ENCODE measurements around the gene TBX3.

Gene TBX3

DNA sequence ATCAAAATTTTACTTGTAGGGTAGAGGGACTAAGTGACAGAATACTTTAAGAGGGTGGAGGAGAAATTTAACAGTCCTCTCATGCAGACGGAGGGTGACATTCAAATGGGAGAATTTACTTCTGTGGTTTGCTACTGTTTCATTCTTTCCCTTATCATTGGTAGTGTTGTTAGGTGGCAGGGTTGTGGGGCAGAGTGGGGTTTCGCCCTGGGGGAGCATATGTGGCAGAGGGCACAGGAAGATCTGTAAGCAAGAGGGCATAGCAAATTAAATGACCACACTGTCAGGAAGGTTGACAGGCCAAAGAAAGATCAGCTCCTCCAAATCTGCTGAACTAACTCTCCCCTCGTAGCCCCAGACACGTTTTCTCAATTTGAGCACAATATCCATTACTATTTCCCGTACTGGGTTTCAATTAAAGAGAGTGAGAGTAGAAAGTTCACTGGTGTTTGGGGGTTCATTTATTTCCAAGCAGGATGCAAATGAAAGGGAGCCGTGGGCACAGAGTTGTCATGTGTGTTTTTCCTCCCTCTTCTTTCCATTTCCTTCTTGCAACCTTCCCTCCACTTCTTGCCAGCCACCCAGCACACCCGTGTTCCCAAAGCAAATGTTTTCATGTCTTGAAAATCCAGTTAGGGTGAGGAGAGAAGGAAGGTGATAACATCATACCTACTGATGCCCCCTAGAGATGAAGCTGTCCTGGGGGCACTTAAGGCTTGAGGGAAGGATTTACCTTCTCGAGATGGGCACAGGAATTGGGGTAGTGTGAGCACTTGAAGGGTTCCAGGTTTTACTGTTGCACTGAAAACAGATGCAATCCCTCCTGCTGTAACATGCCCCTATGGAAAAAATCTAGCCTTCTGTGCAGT, 6.5 kb upstream of the TBX3 start:
- Histone ChIP-seq H3K27me3 (replicated peaks; ENCODE audit: control insufficient read depth, insufficient read depth, low read length, poor library complexity, severe bottlenecking) (peaks cover 41% of the 10 kb centered on the region), H3K36me3 (ENCODE audit: control insufficient read depth, insufficient read depth, low read length) (no peaks in the 10 kb centered on the region), H3K27ac (ENCODE audit: insufficient read depth, low read length, poor library complexity, severe bottlenecking) (no peak overlapping the region), H3K4me1 (ENCODE audit: control insufficient read depth, insufficient read depth, low read length, poor library complexity, severe bottlenecking) (peaks cover under 1% of the 10 kb centered on the region), H3K4me3 (ENCODE audit: insufficient read depth, low read depth, low read length, poor library complexity, severe bottlenecking) (no peak overlapping the region), H3K9me3 (ENCODE audit: control insufficient read depth, low read length) (no peaks in the 10 kb centered on the region)
- DNase-seq: no peak

DNA sequence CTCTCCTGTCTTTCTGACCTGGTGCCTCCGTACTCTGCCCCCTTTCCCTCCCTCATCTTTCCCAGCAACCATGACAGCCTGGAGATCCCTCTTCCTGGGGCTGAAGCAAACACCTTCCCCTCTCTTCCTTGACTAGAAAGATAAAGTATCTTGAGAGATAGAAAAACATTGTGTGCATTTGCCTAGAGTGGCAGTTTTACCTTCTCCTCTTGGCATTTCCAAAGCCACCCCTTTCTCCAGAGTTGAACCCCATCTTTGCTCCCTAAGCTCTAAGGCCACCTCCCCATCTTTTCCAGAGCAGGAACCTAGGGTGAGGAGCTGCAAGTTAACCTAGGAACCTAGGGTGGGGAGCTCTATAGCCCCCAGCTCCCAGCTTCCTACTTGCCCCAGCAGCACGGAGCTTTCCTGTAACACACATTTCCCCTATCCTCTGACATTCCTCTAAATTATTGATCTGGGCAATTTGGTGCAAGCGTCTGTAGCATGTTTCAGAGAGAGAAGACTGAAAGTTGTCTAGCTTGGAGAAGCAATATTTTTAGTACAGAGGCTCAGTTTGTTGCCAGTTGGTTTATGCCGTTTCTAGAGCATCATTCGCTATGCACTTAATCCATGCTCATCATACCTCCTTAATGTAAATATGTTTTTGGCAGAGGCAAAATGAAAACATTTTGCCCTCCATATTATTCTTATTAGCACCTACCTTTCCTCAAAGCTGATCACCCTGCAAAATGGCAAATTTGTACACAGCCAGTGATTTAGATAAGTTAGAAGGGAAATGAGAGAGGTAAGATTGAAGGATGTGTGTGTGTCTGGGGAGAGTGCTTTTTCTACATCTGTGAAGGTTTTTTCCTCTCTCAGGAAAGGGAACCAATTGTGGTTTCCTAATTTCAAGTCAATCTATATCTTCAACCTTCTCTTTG, 5.4 kb upstream of the TBX3 start:
- H3K27me3 ChIP-seq (replicated peaks; ENCODE audit: control insufficient read depth, insufficient read depth, low read length, poor library complexity, severe bottlenecking): peaks cover 46% of the 10 kb centered on the region
- H3K9me3 ChIP-seq (ENCODE audit: control insufficient read depth, low read length): no peaks in the 10 kb centered on the region
- no peaks in the 10 kb centered on the region for H3K36me3 ChIP-seq (ENCODE audit: control insufficient read depth, insufficient read depth, low read length)
- DNase-seq: no peak
- no peak overlapping the region for H3K27ac ChIP-seq (ENCODE audit: insufficient read depth, low read length, poor library complexity, severe bottlenecking)
- H3K4me1 ChIP-seq (ENCODE audit: control insufficient read depth, insufficient read depth, low read length, poor library complexity, severe bottlenecking): peaks cover 7% of the 10 kb centered on the region
- no peak overlapping the region for H3K4me3 ChIP-seq (ENCODE audit: insufficient read depth, low read depth, low read length, poor library complexity, severe bottlenecking)

DNA sequence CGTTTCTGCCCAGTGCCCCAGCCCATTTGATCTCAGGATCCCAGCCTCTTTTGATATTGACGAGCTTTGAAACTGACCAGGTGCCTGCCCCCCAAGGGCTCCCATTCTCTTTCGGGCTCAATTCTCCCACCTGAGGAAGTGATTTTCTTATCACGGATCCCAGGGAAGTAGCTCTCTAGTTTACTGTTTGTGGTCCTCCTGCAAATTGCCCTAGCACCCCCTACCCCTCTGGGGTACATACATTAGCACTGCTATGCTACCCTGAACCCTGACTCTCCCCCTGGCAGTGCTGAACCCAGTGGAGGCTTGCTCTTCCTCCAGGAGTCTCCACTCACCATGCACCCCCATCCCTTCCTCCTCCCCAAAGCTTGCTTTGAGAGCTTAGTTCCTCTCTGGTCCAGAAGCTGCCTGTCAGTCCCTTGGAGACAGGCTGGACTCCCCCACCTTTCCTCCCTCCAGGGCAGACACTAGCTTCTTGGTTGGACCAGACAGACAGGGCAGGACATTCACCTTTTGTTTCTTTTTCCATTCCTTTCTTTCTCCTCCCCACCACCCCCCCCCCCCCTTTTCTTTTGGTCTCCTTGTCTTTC, 4.4 kb upstream of the TBX3 start:
- no peak for DNase-seq
- H3K27ac ChIP-seq (ENCODE audit: insufficient read depth, low read length, poor library complexity, severe bottlenecking): no peak overlapping the region
- H3K4me1 ChIP-seq (ENCODE audit: control insufficient read depth, insufficient read depth, low read length, poor library complexity, severe bottlenecking): peaks cover 11% of the 10 kb centered on the region
- no peak overlapping the region for H3K4me3 ChIP-seq (ENCODE audit: insufficient read depth, low read depth, low read length, poor library complexity, severe bottlenecking)
- H3K27me3 ChIP-seq (replicated peaks; ENCODE audit: control insufficient read depth, insufficient read depth, low read length, poor library complexity, severe bottlenecking): peaks cover 48% of the 10 kb centered on the region
- no peaks in the 10 kb centered on the region for H3K9me3 ChIP-seq (ENCODE audit: control insufficient read depth, low read length)
- H3K36me3 ChIP-seq (ENCODE audit: control insufficient read depth, insufficient read depth, low read length): no peaks in the 10 kb centered on the region

DNA sequence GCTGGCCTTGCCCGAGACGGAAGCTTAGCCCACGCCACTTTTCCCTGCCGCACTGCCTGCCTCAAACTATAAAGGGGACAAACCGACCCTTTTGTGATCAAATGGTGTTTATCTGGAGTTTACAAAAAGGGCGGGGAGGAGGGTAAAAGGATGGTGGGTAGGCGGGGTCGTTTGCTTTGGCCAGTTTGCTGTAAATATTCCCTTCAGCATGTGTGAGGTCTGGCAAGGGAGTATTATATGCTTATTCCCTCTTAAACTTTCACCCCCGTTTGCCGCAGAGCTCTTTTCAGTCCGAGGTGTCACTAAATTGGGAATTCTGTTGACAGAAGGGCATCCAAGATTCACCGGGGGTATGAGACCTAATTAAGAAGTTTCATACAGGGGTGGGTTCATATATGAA, 3.8 kb upstream of the TBX3 start:
- Histone ChIP-seq H3K27ac (ENCODE audit: insufficient read depth, low read length, poor library complexity, severe bottlenecking) (no peak overlapping the region), H3K27me3 (replicated peaks; ENCODE audit: control insufficient read depth, insufficient read depth, low read length, poor library complexity, severe bottlenecking) (peaks cover 50% of the 10 kb centered on the region), H3K36me3 (ENCODE audit: control insufficient read depth, insufficient read depth, low read length) (no peaks in the 10 kb centered on the region), H3K9me3 (ENCODE audit: control insufficient read depth, low read length) (no peaks in the 10 kb centered on the region), H3K4me1 (ENCODE audit: control insufficient read depth, insufficient read depth, low read length, poor library complexity, severe bottlenecking) (peaks cover 16% of the 10 kb centered on the region), H3K4me3 (ENCODE audit: insufficient read depth, low read depth, low read length, poor library complexity, severe bottlenecking) (no peak overlapping the region)
- no peak for DNase-seq

DNA sequence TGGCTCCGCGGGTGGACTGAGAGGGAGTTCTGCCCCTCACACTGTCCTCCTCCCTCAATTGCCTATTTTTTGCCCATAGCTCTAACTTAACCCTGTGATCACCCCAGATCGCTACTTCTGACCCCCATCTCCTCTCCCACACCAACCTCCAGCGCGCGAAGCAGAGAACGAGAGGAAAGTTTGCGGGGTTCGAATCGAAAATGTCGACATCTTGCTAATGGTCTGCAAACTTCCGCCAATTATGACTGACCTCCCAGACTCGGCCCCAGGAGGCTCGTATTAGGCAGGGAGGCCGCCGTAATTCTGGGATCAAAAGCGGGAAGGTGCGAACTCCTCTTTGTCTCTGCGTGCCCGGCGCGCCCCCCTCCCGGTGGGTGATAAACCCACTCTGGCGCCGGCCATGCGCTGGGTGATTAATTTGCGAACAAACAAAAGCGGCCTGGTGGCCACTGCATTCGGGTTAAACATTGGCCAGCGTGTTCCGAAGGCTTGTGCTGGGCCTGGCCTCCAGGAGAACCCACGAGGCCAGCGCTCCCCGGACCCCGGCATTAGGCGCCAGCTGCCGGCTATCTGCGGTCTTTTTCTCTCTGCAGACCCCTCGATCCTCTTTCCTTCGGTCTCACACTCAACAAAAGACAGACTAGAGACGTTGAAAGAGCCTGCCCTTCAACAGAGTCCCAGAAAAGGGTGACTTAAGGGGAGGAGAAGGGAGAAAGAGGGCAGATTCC, 3.0 kb upstream of the TBX3 start:
- DNase-seq: no peak
- peaks cover 18% of the 10 kb centered on the region for H3K4me1 ChIP-seq (ENCODE audit: control insufficient read depth, insufficient read depth, low read length, poor library complexity, severe bottlenecking)
- no peaks in the 10 kb centered on the region for H3K9me3 ChIP-seq (ENCODE audit: control insufficient read depth, low read length)
- no peaks in the 10 kb centered on the region for H3K36me3 ChIP-seq (ENCODE audit: control insufficient read depth, insufficient read depth, low read length)
- no peak overlapping the region for H3K4me3 ChIP-seq (ENCODE audit: insufficient read depth, low read depth, low read length, poor library complexity, severe bottlenecking)
- H3K27me3 ChIP-seq (replicated peaks; ENCODE audit: control insufficient read depth, insufficient read depth, low read length, poor library complexity, severe bottlenecking): peaks cover 55% of the 10 kb centered on the region
- no peak overlapping the region for H3K27ac ChIP-seq (ENCODE audit: insufficient read depth, low read length, poor library complexity, severe bottlenecking)

DNA sequence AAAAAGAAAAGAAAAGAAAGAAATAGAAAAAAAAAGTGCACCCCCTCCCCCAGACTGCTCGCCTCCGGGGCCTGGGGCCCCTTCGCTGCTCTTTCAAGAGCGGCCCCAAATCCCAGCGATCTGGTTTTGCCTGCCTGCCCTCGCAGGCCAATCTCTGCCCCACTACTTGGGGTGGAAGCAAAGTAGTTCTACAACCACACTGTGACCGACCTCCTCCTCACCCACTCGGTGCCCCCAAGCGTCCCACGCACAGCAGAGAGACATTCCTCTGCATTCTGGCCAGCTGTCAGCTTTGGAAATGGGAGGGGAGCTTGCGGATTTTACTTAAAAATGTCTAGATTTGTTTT, 2.4 kb upstream of the TBX3 start:
- no peak overlapping the region for H3K27ac ChIP-seq (ENCODE audit: insufficient read depth, low read length, poor library complexity, severe bottlenecking)
- DNase-seq: no peak
- peaks cover 18% of the 10 kb centered on the region for H3K4me1 ChIP-seq (ENCODE audit: control insufficient read depth, insufficient read depth, low read length, poor library complexity, severe bottlenecking)
- H3K36me3 ChIP-seq (ENCODE audit: control insufficient read depth, insufficient read depth, low read length): no peaks in the 10 kb centered on the region
- no peaks in the 10 kb centered on the region for H3K9me3 ChIP-seq (ENCODE audit: control insufficient read depth, low read length)
- H3K27me3 ChIP-seq (replicated peaks; ENCODE audit: control insufficient read depth, insufficient read depth, low read length, poor library complexity, severe bottlenecking): peaks cover 56% of the 10 kb centered on the region
- H3K4me3 ChIP-seq (ENCODE audit: insufficient read depth, low read depth, low read length, poor library complexity, severe bottlenecking): no peak overlapping the region

DNA sequence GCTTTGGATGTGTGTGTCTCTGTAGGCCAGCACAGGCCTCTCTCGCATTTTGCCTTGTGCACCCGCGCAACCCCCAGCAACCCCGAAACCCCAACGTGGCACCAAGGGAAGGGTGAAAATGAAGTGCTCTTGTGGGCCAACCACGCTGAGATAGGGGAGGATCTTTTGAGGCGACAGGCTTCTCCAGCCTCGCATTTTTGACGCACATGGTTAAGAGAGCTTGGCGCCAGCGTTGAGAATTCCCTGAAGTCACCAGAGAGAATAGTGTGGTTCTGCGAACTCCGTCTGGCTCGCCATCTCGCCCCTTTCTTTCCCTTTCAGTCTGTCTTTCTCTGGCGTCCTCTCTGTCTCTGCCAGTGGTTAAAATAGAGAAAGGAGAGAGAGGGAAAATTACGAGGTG, 1.9 kb upstream of the TBX3 start:
- H3K27me3 ChIP-seq (replicated peaks; ENCODE audit: control insufficient read depth, insufficient read depth, low read length, poor library complexity, severe bottlenecking): peaks cover 53% of the 10 kb centered on the region
- peaks cover 18% of the 10 kb centered on the region for H3K4me1 ChIP-seq (ENCODE audit: control insufficient read depth, insufficient read depth, low read length, poor library complexity, severe bottlenecking)
- H3K4me3 ChIP-seq (ENCODE audit: insufficient read depth, low read depth, low read length, poor library complexity, severe bottlenecking): no peak overlapping the region
- no peak overlapping the region for H3K27ac ChIP-seq (ENCODE audit: insufficient read depth, low read length, poor library complexity, severe bottlenecking)
- DNase-seq: no peak
- no peaks in the 10 kb centered on the region for H3K36me3 ChIP-seq (ENCODE audit: control insufficient read depth, insufficient read depth, low read length)
- H3K9me3 ChIP-seq (ENCODE audit: control insufficient read depth, low read length): no peaks in the 10 kb centered on the region

DNA sequence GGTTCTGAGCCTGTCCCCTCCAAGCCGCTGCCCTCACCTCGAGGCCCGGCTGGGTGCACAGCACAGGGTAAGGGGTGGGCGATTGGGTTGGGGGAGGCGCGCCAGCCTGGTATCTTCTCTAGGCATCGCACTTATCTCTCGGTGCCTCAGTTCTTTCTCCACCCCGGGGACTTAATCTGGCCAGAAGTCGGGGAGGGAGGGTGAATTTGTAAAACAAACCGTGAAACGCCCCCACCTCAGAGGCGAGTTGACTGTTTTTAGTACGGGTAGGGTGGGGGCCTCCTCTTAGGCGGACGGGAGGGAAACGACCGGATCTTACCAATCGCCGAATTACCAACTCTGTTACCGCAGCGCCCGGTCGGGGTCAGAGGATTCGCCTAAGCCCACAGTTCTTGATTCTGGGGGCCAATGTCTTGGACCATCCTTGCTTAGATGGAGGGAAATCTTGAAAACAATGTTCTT, 1.4 kb upstream of the TBX3 start:
- peaks cover 18% of the 10 kb centered on the region for H3K4me1 ChIP-seq (ENCODE audit: control insufficient read depth, insufficient read depth, low read length, poor library complexity, severe bottlenecking)
- H3K4me3 ChIP-seq (ENCODE audit: insufficient read depth, low read depth, low read length, poor library complexity, severe bottlenecking): no peak overlapping the region
- DNase-seq: no peak
- H3K9me3 ChIP-seq (ENCODE audit: control insufficient read depth, low read length): no peaks in the 10 kb centered on the region
- H3K36me3 ChIP-seq (ENCODE audit: control insufficient read depth, insufficient read depth, low read length): no peaks in the 10 kb centered on the region
- no peak overlapping the region for H3K27ac ChIP-seq (ENCODE audit: insufficient read depth, low read length, poor library complexity, severe bottlenecking)
- H3K27me3 ChIP-seq (replicated peaks; ENCODE audit: control insufficient read depth, insufficient read depth, low read length, poor library complexity, severe bottlenecking): peaks cover 50% of the 10 kb centered on the region

DNA sequence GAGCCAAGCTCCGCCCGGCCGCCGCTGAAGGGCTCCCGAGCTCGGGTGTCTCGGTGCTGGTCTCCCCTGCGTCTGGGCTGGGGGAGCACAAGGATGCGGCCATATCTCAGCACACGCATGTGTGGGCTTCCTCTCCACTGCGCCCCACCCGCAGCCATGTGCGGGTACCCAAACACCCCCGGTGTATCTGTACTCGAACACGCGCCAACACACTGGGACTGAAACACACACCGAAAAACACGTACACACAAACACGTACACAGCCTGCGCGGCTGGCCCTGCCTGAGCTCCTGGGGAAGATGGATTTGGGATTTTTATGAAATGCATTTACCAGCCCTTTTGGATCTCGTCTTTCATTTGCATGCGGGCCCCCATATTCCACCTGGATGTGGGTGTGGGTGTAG, 897 bp upstream of the TBX3 start:
- no peak overlapping the region for H3K27ac ChIP-seq (ENCODE audit: insufficient read depth, low read length, poor library complexity, severe bottlenecking)
- DNase-seq: no peak
- peaks cover 18% of the 10 kb centered on the region for H3K4me1 ChIP-seq (ENCODE audit: control insufficient read depth, insufficient read depth, low read length, poor library complexity, severe bottlenecking)
- H3K36me3 ChIP-seq (ENCODE audit: control insufficient read depth, insufficient read depth, low read length): no peaks in the 10 kb centered on the region
- H3K4me3 ChIP-seq (ENCODE audit: insufficient read depth, low read depth, low read length, poor library complexity, severe bottlenecking): peak overlapping the region; percentile 31
- peaks cover 46% of the 10 kb centered on the region for H3K27me3 ChIP-seq (replicated peaks; ENCODE audit: control insufficient read depth, insufficient read depth, low read length, poor library complexity, severe bottlenecking)
- H3K9me3 ChIP-seq (ENCODE audit: control insufficient read depth, low read length): no peaks in the 10 kb centered on the region

Data from effector memory CD4-positive, alpha-beta T cell (primary cell).